Mesenchymal stem cell (in vitro differentiated cells and primary cell): Measurements from ENCODE around the gene TTC27.

Experiments
- DNase-seq: peaks from one replicate; pipeline ENCODE4 v3.0.0-alpha.2; 2013
- H2AFZ ChIP-seq: one replicate; pipeline ENCODE4 v1.6.1; 2013; ENCODE audit warnings: low read depth, mild to moderate bottlenecking, control low read depth, inconsistent platforms, low read length, moderate library complexity
- H2AK5ac ChIP-seq: 2 replicates; pipeline ENCODE4 v1.6.1; 2013; ENCODE audit warnings: low read length, moderate library complexity, mild to moderate bottlenecking, inconsistent platforms; ENCODE audit not compliant: severe bottlenecking
- H2BK120ac ChIP-seq: one replicate; pipeline ENCODE4 v1.6.1; 2013; ENCODE audit warnings: low read depth, mild to moderate bottlenecking, inconsistent platforms, low read length, moderate library complexity
- H2BK12ac ChIP-seq, 2 experiments: one replicate each; pipeline ENCODE4 v1.6.1; 2013; ENCODE audit warnings: inconsistent platforms in 2 of 2, low read length in 2 of 2, mild to moderate bottlenecking in 2 of 2, moderate library complexity in 2 of 2, control low read depth in 1 of 2
- H2BK15ac ChIP-seq: one replicate; pipeline ENCODE4 v1.6.1; 2013; ENCODE audit warnings: mild to moderate bottlenecking, low read depth, inconsistent platforms; ENCODE audit not compliant: poor library complexity, severe bottlenecking
- H2BK5ac ChIP-seq: 2 replicates; pipeline ENCODE4 v1.6.1; 2013; ENCODE audit warnings: low read depth, mild to moderate bottlenecking, low read length, control low read depth, inconsistent platforms; ENCODE audit not compliant: poor library complexity, severe bottlenecking
- H3K14ac ChIP-seq, 2 experiments: one replicate each; pipeline ENCODE4 v1.6.1; 2013; ENCODE audit warnings: inconsistent platforms in 2 of 2, low read length in 2 of 2, control low read depth in 1 of 2, mild to moderate bottlenecking in 1 of 2, moderate library complexity in 1 of 2
- H3K18ac ChIP-seq, 2 experiments: one replicate each; pipeline ENCODE4 v1.6.1; 2013; ENCODE audit warnings: inconsistent platforms in 2 of 2, low read length in 2 of 2, control low read depth in 1 of 2, low read depth in 1 of 2, mild to moderate bottlenecking in 1 of 2
- H3K23ac ChIP-seq, 2 experiments: one replicate each; pipeline ENCODE4 v1.6.1; 2013; ENCODE audit warnings: inconsistent platforms in 2 of 2, low read length in 2 of 2, mild to moderate bottlenecking in 2 of 2, moderate library complexity in 2 of 2, control low read depth in 1 of 2
- H3K27ac ChIP-seq: 2 replicates; pipeline ENCODE4 v1.5.1; 2013; ENCODE audit warnings: mild to moderate bottlenecking, moderate library complexity, low read length, control low read depth, inconsistent platforms; ENCODE audit not compliant: poor library complexity, severe bottlenecking
- H3K27me3 ChIP-seq, 2 experiments: 2 replicates each; pipeline versions ENCODE4 v1.6.1 to v1.7.0; 2013; ENCODE audit warnings: low read length in 2 of 2, mild to moderate bottlenecking in 2 of 2, moderate library complexity in 2 of 2, control low read depth in 1 of 2, inconsistent platforms in 1 of 2; ENCODE audit not compliant: control insufficient read depth in 1 of 2, insufficient read depth in 1 of 2
- H3K36me3 ChIP-seq, 2 experiments: 2 replicates each; pipeline versions ENCODE4 v1.6.1 to v1.7.0; 2013; ENCODE audit warnings: low read length in 2 of 2, control low read depth in 1 of 2, inconsistent platforms in 1 of 2, low read depth in 1 of 2, mild to moderate bottlenecking in 1 of 2; ENCODE audit not compliant: insufficient read depth in 2 of 2, control insufficient read depth in 1 of 2
- H3K4ac ChIP-seq, 2 experiments: one replicate each; pipeline ENCODE4 v1.6.1; 2013; ENCODE audit warnings: inconsistent platforms in 2 of 2, low read length in 2 of 2, mild to moderate bottlenecking in 2 of 2, moderate library complexity in 2 of 2, control low read depth in 1 of 2, low read depth in 1 of 2
- H3K4me1 ChIP-seq: 2 replicates; pipeline ENCODE4 v1.6.1; 2013; ENCODE audit warnings: low read depth, low read length, control low read depth; ENCODE audit not compliant: control insufficient read depth, insufficient read depth
- H3K4me2 ChIP-seq: 2 replicates; pipeline ENCODE4 v1.6.1; 2013; ENCODE audit warnings: low read length, mild to moderate bottlenecking, inconsistent platforms; ENCODE audit not compliant: poor library complexity, severe bottlenecking
- H3K4me3 ChIP-seq, 2 experiments: 2 replicates each; pipeline versions ENCODE4 v1.5.1 to v1.7.0; 2013; ENCODE audit warnings: low read length in 2 of 2, mild to moderate bottlenecking in 2 of 2, control low read depth in 1 of 2, low read depth in 1 of 2; ENCODE audit not compliant: insufficient read depth in 1 of 2
- H3K79me1 ChIP-seq: replicated peaks from 2 replicates; pipeline ENCODE4 v1.6.1; 2013; ENCODE audit warnings: mild to moderate bottlenecking, control low read depth, low read length, inconsistent platforms; ENCODE audit not compliant: poor library complexity, severe bottlenecking
- H3K9ac ChIP-seq: 2 replicates; pipeline ENCODE4 v1.7.0; 2013; ENCODE audit warnings: mild to moderate bottlenecking, low read length, moderate library complexity
- H3K9me3 ChIP-seq: 2 replicates; pipeline ENCODE4 v1.7.0; 2013; ENCODE audit warnings: mild to moderate bottlenecking, low read length; ENCODE audit not compliant: control insufficient read depth
- H4K8ac ChIP-seq: one replicate; pipeline ENCODE4 v1.6.1; 2013; ENCODE audit warnings: inconsistent platforms, mild to moderate bottlenecking, low read length, moderate library complexity
- H4K91ac ChIP-seq: one replicate; pipeline ENCODE4 v1.6.1; 2013; ENCODE audit warnings: mild to moderate bottlenecking, low read length, inconsistent platforms
- WGBS: methylation state at CpG from one replicate; pipeline ENCODE4 v1.1.7; 2013; ENCODE audit warnings: mixed read lengths; 5-methylcytosine and 5-hydroxymethylcytosine counted together

TTC27 gene

GRCh38 chr2:32836933-32837332, 209.1 kb downstream of the TTC27 start:
- Histone ChIP-seq H3K4ac (no peak overlapping the region), H3K27ac (no peak overlapping the region), H3K27me3 (peaks cover 0 to 17% of the 10 kb centered on the region in 2 experiments), H2BK5ac (no peak overlapping the region), H3K4me3 (no peak overlapping the region), H4K91ac (no peak overlapping the region), H3K9ac (no peak overlapping the region), H4K8ac (peak overlapping the region; percentile 62), H2BK15ac (no peak overlapping the region), H3K23ac (no peak overlapping the region), H2BK120ac (no peak overlapping the region), H3K14ac (no peak overlapping the region), H2AFZ (no peak overlapping the region), H2BK12ac (no peak overlapping the region), H3K36me3 (no peaks in the 10 kb centered on the region), H3K4me2 (no peak overlapping the region), H3K79me1 (no peaks in the 10 kb centered on the region), H3K4me1 (no peaks in the 10 kb centered on the region), H3K18ac (no peak overlapping the region), H2AK5ac (no peak overlapping the region), H3K9me3 (no peaks in the 10 kb centered on the region)
- 66% methylated on average over 4 of the region's 5 CpGs for WGBS
- no peak for DNase-seq

- H3K4me1 ChIP-seq = no peaks in the 10 kb centered on the region
- H2BK15ac ChIP-seq = no peak overlapping the region
- no peak overlapping the region for H3K18ac ChIP-seq
- no peak for DNase-seq
- H3K23ac ChIP-seq = no peak overlapping the region
- H2AFZ ChIP-seq = peak overlapping the region; percentile 16
- H4K8ac ChIP-seq = no peak overlapping the region
- H4K91ac ChIP-seq = no peak overlapping the region
- no peak overlapping the region for H3K14ac ChIP-seq
- peaks cover 0 to 21% of the 10 kb centered on the region in 2 experiments for H3K27me3 ChIP-seq
- H3K4ac ChIP-seq = no peak overlapping the region
- 84% methylated on average over 5 of the region's 7 CpGs for WGBS
- no peaks in the 10 kb centered on the region for H3K9me3 ChIP-seq
- H3K79me1 ChIP-seq = no peaks in the 10 kb centered on the region
- no peak overlapping the region for H3K27ac ChIP-seq
- H2BK12ac ChIP-seq = no peak overlapping the region
- H3K9ac ChIP-seq = no peak overlapping the region
- H3K4me2 ChIP-seq = no peak overlapping the region
- H2BK120ac ChIP-seq = no peak overlapping the region
- H3K36me3 ChIP-seq = no peaks in the 10 kb centered on the region
- no peak overlapping the region for H3K4me3 ChIP-seq
- no peak overlapping the region for H2BK5ac ChIP-seq
- H2AK5ac ChIP-seq = no peak overlapping the region
Measured at GRCh38 chr2:32838418-32838817, 210.6 kb downstream of the TTC27 start.

GRCh38 chr2:32838949-32839348, 211.1 kb downstream of the TTC27 start:
- Histone ChIP-seq H3K23ac (no peak overlapping the region), H3K9ac (no peak overlapping the region)

GRCh38 chr2:32841931-32842898, 214.4 kb downstream of the TTC27 start:
- Histone ChIP-seq H3K23ac (no peak overlapping the region), H3K4me2 (no peak overlapping the region), H2BK5ac (no peak overlapping the region), H3K36me3 (no peaks in the 10 kb centered on the region), H3K4me1 (no peaks in the 10 kb centered on the region), H2BK15ac (no peak overlapping the region), H2BK12ac (no peak overlapping the region), H2BK120ac (no peak overlapping the region), H3K9ac (no peak overlapping the region), H3K4ac (no peak overlapping the region), H3K4me3 (no peak overlapping the region), H3K9me3 (no peaks in the 10 kb centered on the region), H3K18ac (no peak overlapping the region), H3K27ac (no peak overlapping the region), H4K91ac (no peak overlapping the region), H3K79me1 (no peaks in the 10 kb centered on the region), H4K8ac (no peak overlapping the region), H2AFZ (no peak overlapping the region), H3K27me3 (peaks cover 0 to 10% of the 10 kb centered on the region in 2 experiments), H3K14ac (no peak overlapping the region), H2AK5ac (no peak overlapping the region)
- 89% methylated on average over 7 of the region's 11 CpGs for WGBS
- DNase-seq = no peak

More at GRCh38 chr2:32838949-32839348, 211.1 kb downstream of the TTC27 start:
- Histone ChIP-seq H3K36me3 (no peaks in the 10 kb centered on the region), H2BK15ac (no peak overlapping the region), H3K79me1 (no peaks in the 10 kb centered on the region), H2BK120ac (no peak overlapping the region), H3K4me1 (no peaks in the 10 kb centered on the region), H3K27me3 (peaks cover 0 to 22% of the 10 kb centered on the region in 2 experiments), H3K4me2 (no peak overlapping the region), H2BK5ac (no peak overlapping the region), H3K14ac (no peak overlapping the region), H3K4ac (no peak overlapping the region), H3K9me3 (no peaks in the 10 kb centered on the region), H2AK5ac (no peak overlapping the region), H2AFZ (no peak overlapping the region), H4K91ac (no peak overlapping the region), H2BK12ac (no peak overlapping the region), H3K4me3 (no peak overlapping the region), H3K27ac (no peak overlapping the region), H4K8ac (no peak overlapping the region), H3K18ac (no peak overlapping the region)
- no peak for DNase-seq
- WGBS = 60% methylated on average over 4 of the region's 4 CpGs
